H9 (cell line): ENCODE results near the gene ZSWIM3. TPM values are rescaled to one million over a fixed set of nuclear protein-coding genes. Genes with fewer than 3 reads are reported as not detected.

Experiments
- DNase-seq: peaks from one replicate; pipeline ENCODE4 v3.0.0-alpha.2; 2017
- H2AFZ ChIP-seq: one replicate; pipeline ENCODE4 v1.6.1; 2013; ENCODE audit warnings: mild to moderate bottlenecking, low read length, control low read depth, moderate library complexity
- H2AK5ac ChIP-seq: 2 replicates; pipeline ENCODE4 v1.6.1; 2013; ENCODE audit warnings: low read length, control low read depth, mixed read lengths; ENCODE audit not compliant: insufficient read length
- H2BK120ac ChIP-seq: one replicate; pipeline ENCODE4 v1.6.1; 2013; ENCODE audit warnings: low read depth, mild to moderate bottlenecking, low read length, control low read depth, inconsistent platforms; ENCODE audit not compliant: poor library complexity, severe bottlenecking
- H2BK12ac ChIP-seq: 2 replicates; pipeline ENCODE4 v1.6.1; 2013; ENCODE audit warnings: low read length, control low read depth, mixed read lengths, low read depth; ENCODE audit not compliant: insufficient read length
- H2BK15ac ChIP-seq: 2 replicates; pipeline ENCODE4 v1.6.1; 2013; ENCODE audit warnings: low read depth, low read length, control low read depth
- H2BK20ac ChIP-seq: one replicate; pipeline ENCODE4 v1.6.1; 2013; ENCODE audit warnings: low read depth, mild to moderate bottlenecking, low read length, control low read depth, inconsistent platforms; ENCODE audit not compliant: poor library complexity, severe bottlenecking
- H2BK5ac ChIP-seq: 2 replicates; pipeline ENCODE4 v1.6.1; 2013; ENCODE audit warnings: low read length, control low read depth, mixed read lengths; ENCODE audit not compliant: insufficient read length
- H3K14ac ChIP-seq: 2 replicates; pipeline ENCODE4 v1.6.1; 2013; ENCODE audit warnings: low read length, control low read depth; ENCODE audit not compliant: insufficient read depth
- H3K18ac ChIP-seq: 2 replicates; pipeline ENCODE4 v1.6.1; 2013; ENCODE audit warnings: low read depth, mild to moderate bottlenecking, mixed read lengths, low read length, control low read depth; ENCODE audit not compliant: insufficient read length
- H3K23ac ChIP-seq: 2 replicates; pipeline ENCODE4 v1.6.1; 2013; ENCODE audit warnings: low read length, control low read depth, mixed read lengths, low read depth; ENCODE audit not compliant: insufficient read length
- H3K23me2 ChIP-seq: 2 replicates; pipeline ENCODE4 v1.6.1; 2013; ENCODE audit warnings: low read depth, mild to moderate bottlenecking, mixed read lengths, low read length, control low read depth; ENCODE audit not compliant: insufficient read length, poor library complexity, severe bottlenecking
- H3K27ac ChIP-seq: 2 replicates; pipeline ENCODE4 v1.5.1; 2013; ENCODE audit warnings: low read length, control low read depth, mixed read lengths, low read depth; ENCODE audit not compliant: insufficient read length
- H3K27me3 ChIP-seq: 2 replicates; pipeline ENCODE4 v1.6.1; 2013; ENCODE audit warnings: low read length, control low read depth, inconsistent platforms; ENCODE audit not compliant: insufficient read depth
- H3K4ac ChIP-seq: 2 replicates; pipeline ENCODE4 v1.6.1; 2013; ENCODE audit warnings: low read depth, mild to moderate bottlenecking, control low read depth, inconsistent platforms, low read length, moderate library complexity
- H3K4me1 ChIP-seq: 2 replicates; pipeline ENCODE4 v1.6.1; 2013; ENCODE audit warnings: low read length, control low read depth, inconsistent platforms; ENCODE audit not compliant: insufficient read depth
- H3K4me2 ChIP-seq: 2 replicates; pipeline ENCODE4 v1.6.1; 2013; ENCODE audit warnings: low read length, control low read depth, mixed read lengths; ENCODE audit not compliant: insufficient read length, insufficient read depth
- H3K56ac ChIP-seq: 2 replicates; pipeline ENCODE4 v1.6.1; 2013; ENCODE audit warnings: low read depth, mild to moderate bottlenecking, mixed read lengths, low read length, control low read depth; ENCODE audit not compliant: insufficient read length
- H3K79me1 ChIP-seq: 2 replicates; pipeline ENCODE4 v1.6.1; 2013; ENCODE audit warnings: low read depth, mild to moderate bottlenecking, moderate library complexity, low read length, control low read depth, inconsistent platforms; ENCODE audit not compliant: insufficient read depth, poor library complexity, severe bottlenecking
- H3K79me2 ChIP-seq: 2 replicates; pipeline ENCODE4 v1.6.1; 2013; ENCODE audit warnings: low read length, control low read depth, inconsistent platforms; ENCODE audit not compliant: insufficient read depth
- H3K9ac ChIP-seq: 2 replicates; pipeline ENCODE4 v1.6.1; 2013; ENCODE audit warnings: low read length, control low read depth, mixed read lengths; ENCODE audit not compliant: insufficient read length; ENCODE audit errors: extremely low read depth
- H3K9me3 ChIP-seq: one replicate; pipeline ENCODE4 v1.6.1; 2013; ENCODE audit warnings: low read depth, low read length, inconsistent platforms; ENCODE audit not compliant: control insufficient read depth
- H3T11ph ChIP-seq: one replicate; pipeline ENCODE4 v1.6.1; 2013; ENCODE audit warnings: mild to moderate bottlenecking, low read length, control low read depth, inconsistent platforms
- H4K20me1 ChIP-seq: one replicate; pipeline ENCODE4 v1.6.1; 2013; ENCODE audit not compliant: control insufficient read depth, insufficient read length, insufficient read depth
- H4K5ac ChIP-seq: 2 replicates; pipeline ENCODE4 v1.6.1; 2013; ENCODE audit warnings: low read depth, mild to moderate bottlenecking, mixed read lengths, low read length, control low read depth; ENCODE audit not compliant: insufficient read length
- H4K8ac ChIP-seq: replicated peaks from 2 replicates; pipeline ENCODE4 v1.6.1; 2013; ENCODE audit warnings: low read length, control low read depth, mixed read lengths, low read depth; ENCODE audit not compliant: insufficient read length
- H4K91ac ChIP-seq: 2 replicates; pipeline ENCODE4 v1.6.1; 2013; ENCODE audit warnings: low read depth, mild to moderate bottlenecking, moderate library complexity, mixed read lengths, low read length, control low read depth; ENCODE audit not compliant: insufficient read length
- H3K27ac Mint-ChIP-seq, 3 experiments: 2 replicates in 2 of 3; 3 replicates in 1 of 3; pipeline ENCODE4 v1.8.0; 2020 to 2021; ENCODE audit warnings: mixed read lengths in 3 of 3, mild to moderate bottlenecking in 1 of 3, moderate library complexity in 1 of 3
- H3K27me3 Mint-ChIP-seq: 2 replicates; pipeline ENCODE4 v1.8.0; 2021; ENCODE audit warnings: low read depth, mild to moderate bottlenecking, moderate library complexity, mixed read lengths
- H3K36me3 Mint-ChIP-seq, 3 experiments: 2 replicates in 2 of 3; 3 replicates in 1 of 3; pipeline ENCODE4 v1.8.0; 2020 to 2021; ENCODE audit warnings: low read depth in 3 of 3, mixed read lengths in 3 of 3; ENCODE audit not compliant: insufficient read depth in 1 of 3
- H3K4me1 Mint-ChIP-seq, 2 experiments: 2 replicates each; pipeline ENCODE4 v1.8.0; 2020; ENCODE audit warnings: mixed read lengths in 2 of 2
- H3K4me3 Mint-ChIP-seq, 2 experiments: 2 replicates in 1 of 2; 3 replicates in 1 of 2; pipeline ENCODE4 v1.8.0; 2020 to 2021; ENCODE audit warnings: mild to moderate bottlenecking in 2 of 2, mixed read lengths in 2 of 2, moderate library complexity in 1 of 2
- H3K9me3 Mint-ChIP-seq, 2 experiments: 2 replicates in 1 of 2; 3 replicates in 1 of 2; pipeline ENCODE4 v1.8.0; 2020; ENCODE audit warnings: mild to moderate bottlenecking in 2 of 2, mixed read lengths in 2 of 2, moderate library complexity in 1 of 2
- CTCF ChIP-seq: fragments of 200-600 bp; sonication (generic); conservative IDR thresholded peaks from 3 replicates; pipeline ENCODE4 v1.8.0; 2021; ENCODE audit warnings: antibody characterized with exemption, mild to moderate bottlenecking
- WGBS: extraction: QIAGEN DNeasy Blood & Tissue Kit; methylation state at CpG from one replicate; pipeline ENCODE4 v1.1.7; 2013; ENCODE audit warnings: missing lambda C conversion rate, low lambda C conversion rate, mixed read lengths; ENCODE audit not compliant: insufficient read length; ENCODE audit errors: extremely low coverage; 5-methylcytosine and 5-hydroxymethylcytosine counted together
- total RNA-seq: library from RNA; stranded (reverse); gene quantifications from 2 replicates; pipeline ENCODE4 v1.2.1, GENCODE V29; 2021

Gene ZSWIM3
- total RNA-seq, 1 experiment from 2014 or later = 8.0 TPM

GRCh38 chr20:45835825-45836224, 21.6 kb upstream of the ZSWIM3 start:
- Histone ChIP-seq H3K56ac (no peak overlapping the region), H3K9ac (no peak overlapping the region), H3K14ac (no peak overlapping the region), H3K23me2 (peaks cover 11% of the 10 kb centered on the region), H3K79me2 (no peaks in the 10 kb centered on the region), H2BK20ac (no peak overlapping the region), H2BK5ac (no peak overlapping the region), H3K18ac (no peak overlapping the region), H3T11ph (no peak overlapping the region), H3K23ac (no peak overlapping the region), H4K20me1 (no peaks in the 10 kb centered on the region), H2BK120ac (no peak overlapping the region), H4K91ac (no peak overlapping the region), H2AFZ (no peak overlapping the region), H4K8ac (no peak overlapping the region), H3K79me1 (peaks cover 5% of the 10 kb centered on the region), H3K27me3 (no peaks in the 10 kb centered on the region), H2BK12ac (no peak overlapping the region), H3K4me2 (no peak overlapping the region), H2BK15ac (no peak overlapping the region), H3K4ac (no peak overlapping the region), H3K9me3 (no peaks in the 10 kb centered on the region), H2AK5ac (no peak overlapping the region), H4K5ac (no peak overlapping the region), H3K27ac (no peak overlapping the region), H3K4me1 (peaks cover 4% of the 10 kb centered on the region; the same call in 1 of the 2 replicates)
- DNase-seq = no peak
- Mint-ChIP-seq H3K4me3 (peak overlapping the region; percentile 21 to 66; a peak in 2 of 5 replicates), H3K27ac (no peak overlapping the region), H3K36me3 (peaks cover 2 to 34% (median 29%) of the 10 kb centered on the region in 3 experiments; a peak in 6 of 7 replicates), H3K4me1 (peaks cover 22 to 23% of the 10 kb centered on the region in 2 experiments), H3K9me3 (no peaks in the 10 kb centered on the region), H3K27me3 (no peaks in the 10 kb centered on the region)
- WGBS = no CpG with 5 or more reads among the region's 5 CpGs
- no peak for TF ChIP-seq CTCF
